GM04504 (cell line): Measurements from ENCODE around the gene NHS.

ENCODE experiments used
- DNase-seq: peaks from one replicate; pipeline ENCODE4 v3.0.0-alpha.2; 2012; ENCODE audit warnings: low read depth

The NHS gene

GRCh38 chrX:17448188-17448587, 73.2 kb downstream of the NHS start:
- no peak for DNase-seq

DNA sequence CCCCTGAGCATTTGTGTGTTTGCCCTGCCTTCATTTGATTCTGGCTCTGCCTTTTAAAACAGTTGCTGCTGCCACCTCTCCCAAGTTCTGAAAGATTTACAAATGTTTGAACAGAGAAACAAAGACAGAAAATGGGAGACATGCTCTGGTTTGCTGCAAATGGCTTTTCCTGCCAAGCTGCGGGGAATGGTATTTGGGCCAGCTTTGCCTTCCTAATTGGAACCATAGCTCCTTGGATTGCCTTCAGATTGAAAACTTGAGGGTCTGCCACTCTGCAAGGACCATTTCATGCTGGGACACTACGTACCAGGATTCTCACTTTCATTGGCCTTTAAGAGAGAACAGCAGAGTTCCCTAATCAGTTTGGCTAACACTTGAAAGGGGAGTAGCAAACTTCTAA, 74.9 kb downstream of the NHS start:
- DNase-seq: no peak

GRCh38 chrX:17453788-17454187, 78.8 kb downstream of the NHS start:
- DNase-seq: no peak

GRCh38 chrX:17456526-17456925, 81.5 kb downstream of the NHS start:
- no peak for DNase-seq

GRCh38 chrX:17459008-17459611, 84.1 kb downstream of the NHS start:
- DNase-seq: peak; percentile 52

- peak; percentile 27 for DNase-seq
Measured at GRCh38 chrX:17459661-17460060, 84.7 kb downstream of the NHS start.

DNA sequence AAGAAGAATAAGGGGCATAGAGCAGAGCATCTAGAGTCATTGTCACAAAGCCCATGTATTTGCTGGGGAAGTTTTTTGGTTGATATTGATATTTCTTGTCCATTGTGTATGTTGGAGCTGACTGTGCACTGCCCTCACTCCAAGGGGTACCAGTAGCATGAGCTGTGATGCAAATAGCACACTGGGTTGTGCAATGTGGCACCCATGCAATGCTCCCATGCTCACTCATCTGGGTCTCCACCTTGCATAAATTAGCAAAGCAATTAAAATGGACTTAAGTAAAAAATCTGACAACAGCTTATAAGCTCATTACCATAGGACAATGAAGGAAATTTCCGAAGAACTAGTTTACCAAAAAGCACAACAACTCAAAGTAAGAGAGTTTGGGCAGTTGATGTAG, 87.9 kb downstream of the NHS start:
- DNase-seq: no peak

DNA sequence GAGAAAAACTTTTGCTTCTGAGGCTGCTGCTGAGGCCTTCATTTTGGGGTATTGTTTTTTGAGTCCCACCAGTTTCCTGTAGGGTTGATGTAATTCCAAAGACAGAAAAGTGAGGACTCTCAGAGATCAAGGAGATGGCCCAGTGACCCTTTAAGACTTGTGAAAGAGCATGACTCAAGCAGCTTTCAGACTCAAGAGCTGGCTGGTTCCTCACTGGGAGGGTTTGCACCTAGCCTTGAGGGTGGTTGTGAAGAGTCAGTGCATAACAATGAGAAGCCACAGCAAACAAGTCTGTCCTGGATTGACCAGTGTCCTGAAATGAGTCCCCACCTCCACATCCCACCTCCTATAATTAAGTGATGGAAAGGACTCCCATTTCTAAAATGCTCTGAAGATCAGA, 89.2 kb downstream of the NHS start:
- DNase-seq: peak; percentile 28

DNA sequence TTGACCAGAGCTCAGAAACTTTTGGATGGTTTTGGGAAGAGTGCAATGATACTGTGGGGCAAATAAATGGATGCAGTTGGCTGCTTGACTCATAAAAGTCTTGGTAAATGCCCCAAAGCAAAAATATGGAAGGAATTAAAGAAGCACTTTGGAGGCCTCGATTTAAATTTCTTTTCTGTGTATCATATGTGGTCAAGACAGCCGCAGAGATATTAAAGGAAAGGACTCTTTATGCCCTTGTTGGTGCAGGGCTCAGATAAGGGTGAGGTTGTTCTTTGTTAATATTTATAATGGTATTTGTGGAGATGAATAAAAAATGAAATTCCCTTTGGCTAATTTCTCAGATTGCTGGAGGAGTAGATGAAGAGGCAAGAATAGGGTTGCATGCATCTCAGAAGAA, 90.2 kb downstream of the NHS start:
- DNase-seq: no peak

- no peak for DNase-seq
Measured at GRCh38 chrX:17465802-17466201, 90.8 kb downstream of the NHS start.

DNA sequence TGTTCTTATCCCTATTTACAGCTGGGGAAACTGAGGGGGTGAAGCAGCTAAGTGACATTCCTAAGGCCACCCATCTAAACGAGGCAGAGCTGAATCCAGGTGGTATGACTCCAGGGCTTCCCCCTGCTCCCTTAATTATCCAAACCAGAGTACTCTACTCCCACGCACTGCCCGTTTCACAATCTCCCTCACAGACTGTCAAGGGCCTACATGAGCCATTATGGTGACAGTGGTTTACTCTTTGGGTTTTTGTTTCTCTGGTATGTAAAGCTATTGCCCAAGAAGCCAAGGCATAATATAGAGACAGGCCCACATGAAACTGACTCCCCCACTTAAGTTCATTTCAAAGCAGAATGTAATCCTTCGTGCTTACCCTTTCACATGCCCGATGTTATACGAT, 95.1 kb downstream of the NHS start:
- no peak for DNase-seq

GRCh38 chrX:17471121-17471520, 96.1 kb downstream of the NHS start:
- no peak for DNase-seq

- DNase-seq: no peak
Measured at GRCh38 chrX:17471861-17472260, 96.9 kb downstream of the NHS start.

DNA sequence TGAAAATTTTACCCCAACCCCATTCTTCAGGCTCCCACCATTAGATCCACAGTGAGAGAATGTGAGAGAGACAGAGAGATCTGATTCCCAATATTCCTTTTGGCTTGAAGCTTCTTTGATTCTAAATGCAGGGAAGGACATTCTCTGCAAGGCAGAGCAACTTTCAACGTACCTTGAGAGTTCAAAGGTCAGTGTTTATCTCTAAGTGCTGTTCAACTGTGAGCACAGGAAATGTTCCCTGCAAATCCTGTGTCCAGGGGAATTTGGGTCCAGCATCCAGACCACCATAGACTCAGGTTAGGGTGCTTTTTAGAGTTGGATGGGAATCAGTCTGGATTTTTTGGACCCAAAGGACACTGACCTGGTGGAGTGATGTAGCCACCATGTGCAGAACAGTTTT, 97.4 kb downstream of the NHS start:
- no peak for DNase-seq

GRCh38 chrX:17473021-17473420, 98.0 kb downstream of the NHS start:
- DNase-seq: no peak

DNA sequence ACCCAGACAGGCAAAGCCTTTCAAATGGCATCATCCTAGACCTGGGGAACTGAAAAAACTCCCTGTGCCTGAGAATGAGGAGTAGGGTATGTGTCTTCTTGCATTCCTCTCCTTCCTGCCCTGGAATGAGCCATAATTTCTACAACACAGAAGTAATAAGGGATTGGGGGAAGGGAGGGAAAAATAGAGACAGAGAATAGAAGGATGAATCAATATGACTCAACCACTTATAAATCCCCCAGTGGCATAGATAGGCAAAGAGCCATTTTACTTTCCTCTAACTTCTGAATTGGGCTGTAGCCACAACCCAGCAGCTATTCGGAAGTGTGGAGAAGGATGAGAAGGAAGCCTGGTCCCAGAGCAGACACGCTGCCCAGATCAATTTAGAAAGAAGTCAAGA, 99.9 kb downstream of the NHS start:
- peak; percentile 21 for DNase-seq

GRCh38 chrX:17475449-17476217, 100.6 kb downstream of the NHS start:
- no peak for DNase-seq

- no peak for DNase-seq
Measured at GRCh38 chrX:17476411-17476810, 101.4 kb downstream of the NHS start.

- DNase-seq: no peak
Measured at GRCh38 chrX:17481086-17481485, 106.1 kb downstream of the NHS start.

- no peak for DNase-seq
Measured at GRCh38 chrX:17484592-17484991, 109.6 kb downstream of the NHS start.

- DNase-seq: no peak
Measured at GRCh38 chrX:17485391-17485790, 110.4 kb downstream of the NHS start.

- DNase-seq: no peak
Measured at GRCh38 chrX:17488036-17488435, 113.0 kb downstream of the NHS start.

DNA sequence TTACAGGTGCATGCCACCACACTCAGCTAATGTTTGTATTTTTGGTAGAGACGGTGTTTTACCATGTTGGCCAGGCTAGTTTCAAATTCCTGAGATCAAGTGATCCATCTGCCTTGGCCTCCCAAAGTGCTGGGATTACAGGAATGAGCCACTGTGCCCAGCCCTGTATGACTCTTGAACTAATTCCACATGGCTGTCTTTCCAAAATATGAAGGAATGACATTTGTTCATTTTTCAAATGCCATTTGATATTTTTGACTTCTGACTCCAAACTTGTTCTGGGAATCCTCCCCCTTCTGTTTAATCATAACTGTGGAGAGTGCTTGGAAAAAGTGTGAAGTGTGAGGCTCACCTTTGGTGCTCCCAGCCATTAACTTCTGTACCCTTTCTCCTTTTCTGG, 119.2 kb downstream of the NHS start:
- no peak for DNase-seq

DNA sequence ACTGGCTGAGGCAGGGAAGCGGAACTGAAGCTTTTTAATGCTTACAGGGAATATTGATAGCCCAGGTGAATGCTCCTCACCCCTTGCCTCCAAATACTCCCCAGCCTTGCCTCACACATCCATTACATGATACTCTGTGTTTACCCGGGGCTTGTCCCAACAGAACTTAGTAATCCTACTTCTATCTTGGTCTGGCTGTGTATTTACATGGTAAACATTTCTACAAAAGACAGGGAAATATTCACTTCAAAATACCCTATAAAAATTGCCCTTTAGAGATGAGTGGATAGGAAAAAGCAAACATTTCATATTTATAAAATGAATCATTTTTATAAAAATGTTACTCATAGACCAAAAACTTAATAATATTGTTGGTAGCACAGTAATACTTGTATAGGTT, 120.1 kb downstream of the NHS start:
- DNase-seq: no peak
